GM19455 (cell line): ENCODE measurements around the gene PTPRCAP.

ENCODE experiments used
- ATAC-seq: cut with Tn5 transposase; IDR thresholded peaks from one replicate; pipeline ENCODE4 v1.9.1; 2021; ENCODE audit not compliant: unreplicated experiment

The PTPRCAP gene

GRCh38 chr11:67441731-67442351, 4.4 kb upstream of the PTPRCAP start:
- no peak for ATAC-seq

- no peak for ATAC-seq
These were observed 3.6 kb upstream of the PTPRCAP start for GRCh38 chr11:67441098-67441563.

GRCh38 chr11:67440229-67441097, 3.0 kb upstream of the PTPRCAP start:
- ATAC-seq: no peak

- no peak for ATAC-seq
These were observed 2.1 kb upstream of the PTPRCAP start for GRCh38 chr11:67439321-67440228.

- no peak for ATAC-seq
These were observed 848 bp upstream of the PTPRCAP start for GRCh38 chr11:67438158-67438902.

- ATAC-seq: no peak
These were observed 301 bp upstream of the PTPRCAP start for GRCh38 chr11:67437809-67438157.

- ATAC-seq: no peak
These were observed 912 bp downstream of the PTPRCAP start for GRCh38 chr11:67436459-67437081.

- ATAC-seq: no peak
These were observed 1.6 kb downstream of the PTPRCAP start for GRCh38 chr11:67435727-67436458.

GRCh38 chr11:67435031-67435726, 2.3 kb downstream of the PTPRCAP start:
- ATAC-seq: no peak

GRCh38 chr11:67434395-67434881, 3.0 kb downstream of the PTPRCAP start:
- no peak for ATAC-seq

- no peak for ATAC-seq
These were observed 3.7 kb downstream of the PTPRCAP start for GRCh38 chr11:67433536-67434394.

- no peak for ATAC-seq
These were observed 4.7 kb downstream of the PTPRCAP start for GRCh38 chr11:67432655-67433349.

GRCh38 chr11:67431346-67432249, 5.9 kb downstream of the PTPRCAP start:
- no peak for ATAC-seq

- no peak for ATAC-seq
These were observed 7.8 kb downstream of the PTPRCAP start for GRCh38 chr11:67429722-67430121.

- ATAC-seq: no peak
These were observed 8.3 kb downstream of the PTPRCAP start for GRCh38 chr11:67429038-67429668.
